GM12864 (cell line): ENCODE results near the gene MATCAP1.

Experiments
- DNase-seq: peaks from one replicate; pipeline ENCODE4 v3.0.0-alpha.2; 2011; ENCODE audit warnings: low read depth
- H3K4me3 ChIP-seq: 2 replicates; pipeline ENCODE4 v1.5.1; 2011; ENCODE audit warnings: mild to moderate bottlenecking, low read depth, low read length, control low read depth
- CTCF ChIP-seq: IDR thresholded peaks from 2 replicates; pipeline ENCODE4 v1.5.1; 2011; ENCODE audit warnings: low read depth, mild to moderate bottlenecking, moderate library complexity, low read length, control low read depth, inconsistent platforms; ENCODE audit errors: missing control alignments

Gene MATCAP1

GRCh38 chr16:67183627-67184452 is at the start of gene MATCAP1:
MATCAP1 (minus strand) TSS chr16:67183963; CDS start chr16:67180610, 3,353 bp downstream.
- peak within 1 kb of the TSS; percentile 84 for H3K4me3 ChIP-seq
- peak; percentile 96 for DNase-seq
- no peak for TF ChIP-seq CTCF

GRCh38 chr16:67230809-67231660 is 47.3 kb upstream of the MATCAP1 start:
- H3K4me3 ChIP-seq = no peak overlapping the region
- no peak for DNase-seq
- TF ChIP-seq CTCF = no peak

GRCh38 chr16:67229906-67230808 is 46.4 kb upstream of the MATCAP1 start:
- no peak for DNase-seq
- TF ChIP-seq CTCF = no peak
- H3K4me3 ChIP-seq = no peak overlapping the region

GRCh38 chr16:67228905-67229304 is 45.1 kb upstream of the MATCAP1 start:
- DNase-seq = no peak
- TF ChIP-seq CTCF = no peak
- no peak overlapping the region for H3K4me3 ChIP-seq

- TF ChIP-seq CTCF = no peak
- no peak for DNase-seq
- H3K4me3 ChIP-seq = peak overlapping the region; percentile 89
These were observed 44.4 kb upstream of the MATCAP1 start for GRCh38 chr16:67228034-67228785.

GRCh38 chr16:67227567-67227921 is 43.8 kb upstream of the MATCAP1 start:
- H3K4me3 ChIP-seq = peak overlapping the region; percentile 89
- TF ChIP-seq CTCF = no peak

More at GRCh38 chr16:67227567-67227921, 43.8 kb upstream of the MATCAP1 start:
- no peak for DNase-seq
